ENCODE data around the gene PRCD.

DNA sequence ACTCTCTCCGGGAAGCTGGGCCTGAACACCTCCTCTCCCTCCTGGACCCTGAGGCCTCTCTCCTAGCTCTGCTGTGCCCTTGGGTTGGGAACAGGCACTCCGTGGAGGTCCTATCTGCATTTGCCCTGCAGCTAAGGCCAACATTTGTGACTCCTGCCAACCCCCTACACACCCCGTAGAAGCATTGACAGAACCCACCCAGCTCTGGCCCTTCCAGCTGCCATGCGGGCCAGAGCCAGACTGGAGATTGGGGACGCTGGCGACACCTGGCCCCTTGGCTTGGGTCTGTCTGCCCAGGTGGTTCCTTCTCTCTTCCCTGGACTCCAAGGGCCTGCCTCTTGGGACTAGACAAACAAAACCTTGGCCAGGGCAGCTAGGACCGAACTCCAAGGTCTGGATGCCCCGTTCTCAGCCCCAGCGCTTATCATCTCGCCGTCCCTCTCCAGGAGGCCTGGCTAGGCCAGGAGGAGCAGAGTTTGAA, 38.0 kb upstream of the PRCD start:
- TF ChIP-seq POLR2A (IDR thresholded peaks at IDR 0.05; ENCODE audit: low read depth, low read length), result no peak
- no peak for TF ChIP-seq POLR2AphosphoS5 (IDR thresholded peaks at IDR 0.05; ENCODE audit: low read depth, low read length)
- no peak for TF ChIP-seq TAF1 (IDR thresholded peaks at IDR 0.05; ENCODE audit: borderline replicate concordance, low read depth, low read length)

All from GM12892 (cell line).